ENCODE data around the gene DOCK3. TPM values are rescaled to one million over a fixed set of nuclear protein-coding genes. Genes with fewer than 3 reads are reported as not detected.

The DOCK3 gene
- total RNA-seq, 3 donors from 2014 or later (not counting 1 experiment from before 2014, with no cell fraction given), result 1.4 to 2.4 (median 1.7) TPM

DNA sequence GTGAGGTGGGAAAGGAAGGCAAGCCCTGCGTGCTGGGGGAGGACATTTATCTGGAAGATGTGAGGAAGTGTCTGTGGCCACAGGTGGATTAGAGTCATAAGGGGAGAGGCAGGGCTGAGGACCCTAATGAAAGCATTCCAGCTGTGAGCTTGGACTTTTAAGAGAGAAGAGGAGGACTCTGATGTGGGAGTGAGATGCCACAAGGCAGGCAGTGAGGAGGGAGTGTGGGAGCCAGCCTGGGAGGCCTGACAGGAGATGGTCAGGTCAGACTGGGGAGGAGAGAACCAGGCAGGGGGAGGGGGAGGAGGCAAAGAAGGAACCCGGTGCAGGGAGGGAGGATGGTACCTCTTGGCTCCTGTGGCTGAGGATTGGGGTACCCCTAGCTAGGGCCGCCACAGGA, 36.8 kb upstream of the DOCK3 start:
- H3K9me3 ChIP-seq (ENCODE audit: control insufficient read depth, insufficient read depth, low read length), result no peaks in the 10 kb centered on the region
- TF ChIP-seq, protein P1, sequence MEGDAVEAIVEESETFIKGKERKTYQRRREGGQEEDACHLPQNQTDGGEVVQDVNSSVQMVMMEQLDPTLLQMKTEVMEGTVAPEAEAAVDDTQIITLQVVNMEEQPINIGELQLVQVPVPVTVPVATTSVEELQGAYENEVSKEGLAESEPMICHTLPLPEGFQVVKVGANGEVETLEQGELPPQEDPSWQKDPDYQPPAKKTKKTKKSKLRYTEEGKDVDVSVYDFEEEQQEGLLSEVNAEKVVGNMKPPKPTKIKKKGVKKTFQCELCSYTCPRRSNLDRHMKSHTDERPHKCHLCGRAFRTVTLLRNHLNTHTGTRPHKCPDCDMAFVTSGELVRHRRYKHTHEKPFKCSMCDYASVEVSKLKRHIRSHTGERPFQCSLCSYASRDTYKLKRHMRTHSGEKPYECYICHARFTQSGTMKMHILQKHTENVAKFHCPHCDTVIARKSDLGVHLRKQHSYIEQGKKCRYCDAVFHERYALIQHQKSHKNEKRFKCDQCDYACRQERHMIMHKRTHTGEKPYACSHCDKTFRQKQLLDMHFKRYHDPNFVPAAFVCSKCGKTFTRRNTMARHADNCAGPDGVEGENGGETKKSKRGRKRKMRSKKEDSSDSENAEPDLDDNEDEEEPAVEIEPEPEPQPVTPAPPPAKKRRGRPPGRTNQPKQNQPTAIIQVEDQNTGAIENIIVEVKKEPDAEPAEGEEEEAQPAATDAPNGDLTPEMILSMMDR (IDR thresholded peaks at IDR 0.05), result no peak
- H3K4me3 ChIP-seq (ENCODE audit: low read length), result no peak overlapping the region
- DNase-seq (no peak), ATAC-seq (no peak)
- H3K27ac ChIP-seq (ENCODE audit: low read length), result no peak overlapping the region
- Mint-ChIP-seq H3K4me1 (peaks cover 37 to 56% of the 10 kb centered on the region in 2 donors), H3K9me3 (no peaks in the 10 kb centered on the region), H3K36me3 (no peaks in the 10 kb centered on the region), H3K4me3 (no peak overlapping the region), H3K27me3 (ENCODE audit: low read depth in 2 of 2) (no peaks in the 10 kb centered on the region), H3K27ac (peak overlapping the region; percentile 16 to 72)
- peaks cover 55% of the 10 kb centered on the region for H3K4me1 ChIP-seq (ENCODE audit: control insufficient read depth, insufficient read depth, low read length)
- intact Hi-C loops (cut with micrococcal nuclease), result no loop called here
- WGBS (ENCODE audit: insufficient coverage), result 47% methylated on average over 3 of the region's 3 CpGs
- no peaks in the 10 kb centered on the region for H3K27me3 ChIP-seq (ENCODE audit: control insufficient read depth, insufficient read depth, low read length)
- H3K36me3 ChIP-seq (ENCODE audit: control insufficient read depth, insufficient read depth, low read length), result peaks cover 34% of the 10 kb centered on the region

DNA sequence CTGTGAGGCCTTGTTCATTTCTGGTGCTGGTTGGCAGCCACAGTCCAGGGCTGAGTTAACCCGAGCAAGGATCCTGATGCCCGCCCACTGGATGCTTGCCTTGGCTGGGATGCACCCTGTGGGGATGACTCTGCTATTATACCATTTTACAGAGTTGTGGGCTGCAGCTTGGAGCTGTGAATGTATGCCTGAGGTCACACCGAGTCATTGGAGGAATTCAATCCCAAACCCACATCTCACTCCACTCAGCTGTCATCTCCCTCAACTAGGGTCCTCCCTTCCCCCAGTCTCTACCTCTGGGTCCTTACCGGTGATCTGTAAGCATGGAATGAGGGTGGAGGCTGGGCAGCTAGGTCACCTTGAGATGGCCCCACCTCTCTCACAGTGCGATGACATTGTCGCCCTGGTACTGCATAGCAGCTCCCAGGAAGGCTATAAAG, 35.7 kb upstream of the DOCK3 start:
- intact Hi-C loops (cut with micrococcal nuclease), result no loop called here
- Mint-ChIP-seq H3K9me3 (no peaks in the 10 kb centered on the region), H3K4me1 (peaks cover 31 to 44% of the 10 kb centered on the region in 2 donors), H3K36me3 (no peaks in the 10 kb centered on the region), H3K27ac (peak overlapping the region in 1 of 2 donors; percentile 33), H3K4me3 (no peak overlapping the region), H3K27me3 (ENCODE audit: low read depth in 2 of 2) (no peaks in the 10 kb centered on the region)
- Histone ChIP-seq H3K27ac (ENCODE audit: low read length) (no peak overlapping the region), H3K4me3 (ENCODE audit: low read length) (no peak overlapping the region), H3K36me3 (ENCODE audit: control insufficient read depth, insufficient read depth, low read length) (peaks cover 45% of the 10 kb centered on the region), H3K4me1 (ENCODE audit: control insufficient read depth, insufficient read depth, low read length) (peaks cover 44% of the 10 kb centered on the region), H3K27me3 (ENCODE audit: control insufficient read depth, insufficient read depth, low read length) (no peaks in the 10 kb centered on the region), H3K9me3 (ENCODE audit: control insufficient read depth, insufficient read depth, low read length) (no peaks in the 10 kb centered on the region)
- no peak for DNase-seq
- TF ChIP-seq, protein P1 (IDR thresholded peaks at IDR 0.05), result no peak
- ATAC-seq, result no peak
- 97% methylated on average over 5 of the region's 6 CpGs for WGBS (ENCODE audit: insufficient coverage)

GRCh38 chr3:50642382-50642781, 32.3 kb upstream of the DOCK3 start:
- no peak overlapping the region for H3K4me3 Mint-ChIP-seq

More at GRCh38 chr3:50642382-50642781, 32.3 kb upstream of the DOCK3 start:
- 83% methylated on average over 1 of the region's 1 CpG for WGBS (ENCODE audit: insufficient coverage)
- Histone ChIP-seq H3K9me3 (ENCODE audit: control insufficient read depth, insufficient read depth, low read length) (no peaks in the 10 kb centered on the region), H3K36me3 (ENCODE audit: control insufficient read depth, insufficient read depth, low read length) (peaks cover 74% of the 10 kb centered on the region), H3K4me1 (ENCODE audit: control insufficient read depth, insufficient read depth, low read length) (peaks cover 11% of the 10 kb centered on the region), H3K4me3 (ENCODE audit: low read length) (no peak overlapping the region), H3K27me3 (ENCODE audit: control insufficient read depth, insufficient read depth, low read length) (no peaks in the 10 kb centered on the region), H3K27ac (ENCODE audit: low read length) (no peak overlapping the region)
- Mint-ChIP-seq H3K36me3 (no peaks in the 10 kb centered on the region), H3K27ac (no peak overlapping the region), H3K4me1 (peaks cover 17 to 24% of the 10 kb centered on the region in 2 donors), H3K27me3 (ENCODE audit: low read depth in 2 of 2) (no peaks in the 10 kb centered on the region), H3K9me3 (no peaks in the 10 kb centered on the region)
- intact Hi-C loops (cut with micrococcal nuclease), result no loop called here
- no peak for DNase-seq
- ATAC-seq, result no peak
- TF ChIP-seq, protein P1 (IDR thresholded peaks at IDR 0.05), result no peak
